ENCODE measurements around the gene MRPL43. TPM values are rescaled to one million over a fixed set of nuclear protein-coding genes. Genes with fewer than 3 reads are reported as not detected.

MRPL43 gene
- total and polyA plus RNA-seq, 9 donors: 56.6 to 126 (median 83.3) TPM

- no peaks in the 10 kb centered on the region for H3K36me3 ChIP-seq
- H3K4me3 ChIP-seq: no peak overlapping the region
- intact Hi-C loops (cut with DNase I): no loop called here
- 30 to 56% (median 34%) methylated on average over 31 to 33 of the region's 33 CpGs for WGBS, 3 donors
- peak in 4 of 5 donors; percentile 51 to 71 (median 65) for DNase-seq
- H3K27me3 ChIP-seq: no peaks in the 10 kb centered on the region
- no peak for TF ChIP-seq EP300 (IDR thresholded peaks at IDR 0.05)
- TF ChIP-seq CTCF (IDR thresholded peaks at IDR 0.05): peak in 1 of 3 donors; percentile 8
- H3K27ac ChIP-seq: peak overlapping the region in 1 of 2 donors; percentile 45
- H3K4me1 ChIP-seq (ENCODE audit: insufficient read depth): peaks cover 17% of the 10 kb centered on the region
- no peaks in the 10 kb centered on the region for H3K9me3 ChIP-seq
Observed at GRCh38 chr10:101006593-101007098, 19.3 kb upstream of the MRPL43 start.

GRCh38 chr10:101005869-101006567, 18.7 kb upstream of the MRPL43 start:
- H3K27ac ChIP-seq: no peak overlapping the region

GRCh38 chr10:101005361-101005760, 18.1 kb upstream of the MRPL43 start:
- H3K9me3 ChIP-seq: no peaks in the 10 kb centered on the region
- peaks cover 18% of the 10 kb centered on the region for H3K4me1 ChIP-seq (ENCODE audit: insufficient read depth)
- intact Hi-C loops (cut with DNase I): no loop called here
- H3K27ac ChIP-seq: no peak overlapping the region
- DNase-seq: no peak
- WGBS, 3 donors: 83 to 92% (median 89%) methylated on average over 23 of the region's 23 CpGs
- TF ChIP-seq POLR2A (IDR thresholded peaks at IDR 0.05) (no peak), CTCF (IDR thresholded peaks at IDR 0.05) (no peak), EP300 (IDR thresholded peaks at IDR 0.05) (no peak)
- no peaks in the 10 kb centered on the region for H3K27me3 ChIP-seq
- H3K4me3 ChIP-seq: no peak overlapping the region
- no peaks in the 10 kb centered on the region for H3K36me3 ChIP-seq

More at GRCh38 chr10:101005869-101006567, 18.7 kb upstream of the MRPL43 start:
- 75 to 92% (median 81%) methylated on average over 4 of the region's 4 CpGs for WGBS, 3 donors
- no peaks in the 10 kb centered on the region for H3K27me3 ChIP-seq
- no peaks in the 10 kb centered on the region for H3K36me3 ChIP-seq
- DNase-seq: no peak
- peaks cover 18% of the 10 kb centered on the region for H3K4me1 ChIP-seq (ENCODE audit: insufficient read depth)
- H3K4me3 ChIP-seq: no peak overlapping the region
- no peaks in the 10 kb centered on the region for H3K9me3 ChIP-seq
- TF ChIP-seq EP300 (IDR thresholded peaks at IDR 0.05) (no peak), POLR2A (IDR thresholded peaks at IDR 0.05) (no peak), CTCF (IDR thresholded peaks at IDR 0.05) (no peak)
- intact Hi-C loops (cut with DNase I): no loop called here

GRCh38 chr10:101003639-101004206, 16.4 kb upstream of the MRPL43 start:
- H3K36me3 ChIP-seq: no peaks in the 10 kb centered on the region
- no peak overlapping the region for H3K27ac ChIP-seq
- H3K4me1 ChIP-seq (ENCODE audit: insufficient read depth): peaks cover 18% of the 10 kb centered on the region
- no peaks in the 10 kb centered on the region for H3K27me3 ChIP-seq
- H3K9me3 ChIP-seq: no peaks in the 10 kb centered on the region
- DNase-seq: no peak
- H3K4me3 ChIP-seq: no peak overlapping the region
- WGBS, 3 donors: 82 to 91% (median 90%) methylated on average over 17 to 18 of the region's 18 CpGs
- TF ChIP-seq EP300 (IDR thresholded peaks at IDR 0.05): no peak
- intact Hi-C loops (cut with DNase I): no loop called here

GRCh38 chr10:101002456-101002855, 15.2 kb upstream of the MRPL43 start:
- 71 to 92% (median 74%) methylated on average over 11 of the region's 11 CpGs for WGBS, 3 donors

More at GRCh38 chr10:101002456-101002855, 15.2 kb upstream of the MRPL43 start:
- H3K4me3 ChIP-seq: no peak overlapping the region
- no peaks in the 10 kb centered on the region for H3K9me3 ChIP-seq
- no peaks in the 10 kb centered on the region for H3K27me3 ChIP-seq
- H3K27ac ChIP-seq: peak overlapping the region; percentile 71 to 99
- no peak for TF ChIP-seq POLR2A (IDR thresholded peaks at IDR 0.05)
- no peaks in the 10 kb centered on the region for H3K36me3 ChIP-seq
- intact Hi-C loops (cut with DNase I): no loop called here
- H3K4me1 ChIP-seq (ENCODE audit: insufficient read depth): peaks cover 10% of the 10 kb centered on the region
- DNase-seq: peak in 1 of 5 donors; percentile 39

All from ovary (tissue), 9 donors.